GM12875 (cell line): ENCODE measurements around the gene KCNMA1.

Experiments used
- H3K4me3 ChIP-seq: one replicate; pipeline ENCODE4 v1.5.1; 2011; ENCODE audit warnings: low read depth, low read length, control low read depth
- CTCF ChIP-seq: IDR thresholded peaks from 2 replicates; pipeline ENCODE4 v1.5.1; 2011; ENCODE audit warnings: low read depth, mild to moderate bottlenecking, control low read depth, inconsistent platforms, low read length, moderate library complexity, borderline replicate concordance; ENCODE audit not compliant: insufficient read depth

The KCNMA1 gene

DNA sequence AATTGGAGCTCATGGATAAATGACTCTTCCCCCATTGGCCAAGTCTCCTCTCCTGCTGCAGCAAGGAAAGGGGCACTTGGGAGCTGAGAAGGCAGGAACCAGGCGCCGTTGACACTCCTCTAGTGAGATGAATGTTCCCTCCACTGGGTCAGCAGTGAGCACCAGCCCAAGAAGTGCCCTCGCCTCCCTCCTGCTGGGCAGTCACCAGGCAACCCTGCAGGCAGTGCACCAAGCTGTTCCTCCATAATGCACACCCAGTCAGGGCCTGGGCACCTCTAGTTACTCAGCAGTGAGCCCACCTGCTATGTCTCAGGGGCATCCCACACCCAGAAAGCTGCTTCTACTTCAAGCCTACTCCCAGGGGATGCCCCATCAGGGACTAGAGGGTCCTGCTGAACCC, 84.3 kb downstream of the KCNMA1 start:
- H3K4me3 ChIP-seq = no peak overlapping the region
- no peak for TF ChIP-seq CTCF

DNA sequence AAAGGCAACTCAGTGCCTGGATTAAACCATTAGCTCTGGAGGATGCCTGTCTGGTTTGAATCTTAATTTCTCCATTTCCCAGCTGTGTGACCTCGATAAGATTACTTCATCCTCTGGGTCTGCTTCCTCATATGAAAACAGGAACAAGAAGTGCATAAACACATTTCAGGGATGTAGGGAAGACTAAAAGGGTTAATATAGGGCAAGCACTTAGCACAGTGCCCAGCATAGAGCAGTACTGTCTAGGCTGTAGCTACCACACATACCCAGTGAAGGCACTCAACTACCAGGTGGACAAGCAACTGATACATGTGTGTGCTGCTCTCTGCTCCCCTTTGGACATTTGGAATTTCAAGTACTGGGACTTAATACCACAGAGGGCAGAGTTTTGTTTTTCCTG, 85.4 kb downstream of the KCNMA1 start:
- TF ChIP-seq CTCF = no peak
- H3K4me3 ChIP-seq = no peak overlapping the region

DNA sequence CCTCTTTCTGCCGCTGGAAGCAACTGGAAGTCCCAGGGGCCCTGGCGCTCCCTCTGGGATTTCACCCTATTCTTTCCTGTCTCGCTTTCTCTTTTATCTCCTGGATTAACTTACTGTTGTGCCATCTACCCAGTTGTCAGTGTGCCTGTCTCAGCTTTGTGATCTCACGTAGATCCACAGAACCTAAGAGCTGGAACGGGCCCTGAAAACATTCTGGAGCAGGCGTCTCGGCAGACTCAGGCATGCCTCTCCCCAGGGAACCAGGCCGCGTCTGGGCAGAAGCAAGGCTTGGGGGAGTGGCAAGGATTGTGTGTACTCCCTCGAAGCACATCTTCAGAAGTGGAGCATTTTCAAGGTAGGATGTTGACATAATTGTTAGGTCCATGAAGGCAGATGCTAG, 87.2 kb downstream of the KCNMA1 start:
- no peak overlapping the region for H3K4me3 ChIP-seq

GRCh38 chr10:77548671-77549070, 88.9 kb downstream of the KCNMA1 start:
- no peak for TF ChIP-seq CTCF
- no peak overlapping the region for H3K4me3 ChIP-seq

More for the DNA sequence above, 87.2 kb downstream of the KCNMA1 start:
- TF ChIP-seq CTCF = no peak

GRCh38 chr10:77548157-77548556, 89.5 kb downstream of the KCNMA1 start:
- TF ChIP-seq CTCF = no peak
- H3K4me3 ChIP-seq = no peak overlapping the region

DNA sequence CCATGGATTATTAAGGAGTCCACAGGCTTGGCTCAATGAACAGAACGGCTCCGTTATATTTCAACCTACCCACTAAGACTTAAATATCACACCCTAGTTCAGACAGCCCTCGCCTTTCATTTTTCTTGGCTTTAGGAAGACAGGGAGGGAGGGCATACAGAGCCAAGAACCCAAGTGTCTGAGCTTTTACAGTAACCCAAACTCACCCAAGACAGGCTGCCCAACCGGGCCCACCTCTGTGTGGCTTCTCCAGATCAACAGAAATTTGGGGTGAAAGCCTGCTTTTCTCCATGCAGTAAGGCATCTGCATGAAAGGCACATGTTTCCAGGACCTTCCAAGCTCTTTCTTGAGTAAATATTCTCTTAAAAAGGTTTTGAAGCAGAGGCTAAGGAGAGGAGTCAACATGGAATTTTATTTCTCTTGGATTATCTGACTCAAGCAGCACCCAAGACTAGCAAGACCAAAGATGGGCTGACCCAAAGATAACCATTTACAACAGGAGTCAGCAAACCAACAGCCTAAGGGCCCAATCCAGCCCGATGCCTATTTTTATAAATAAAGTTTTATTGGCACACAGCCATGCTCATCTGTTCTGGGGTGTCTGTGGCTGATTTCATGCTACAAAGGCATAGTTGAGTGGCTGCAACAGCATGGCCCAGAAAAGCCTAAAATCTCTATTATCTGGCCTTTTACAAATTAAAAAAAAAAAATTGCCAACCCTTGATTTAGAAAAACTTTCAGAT, 90.1 kb downstream of the KCNMA1 start:
- TF ChIP-seq CTCF = no peak
- H3K4me3 ChIP-seq = no peak overlapping the region

GRCh38 chr10:77546042-77546441, 91.6 kb downstream of the KCNMA1 start:
- TF ChIP-seq CTCF = no peak
- no peak overlapping the region for H3K4me3 ChIP-seq
